B cell (primary cell): ENCODE data around the gene ARL5A.

ENCODE experiments used
- EZH2 ChIP-seq: IDR thresholded peaks from 2 replicates; pipeline ENCODE4 v1.6.1; 2012; ENCODE audit warnings: borderline replicate concordance, low read depth, mild to moderate bottlenecking, moderate library complexity, low read length; ENCODE audit not compliant: insufficient read depth, poor library complexity, severe bottlenecking
- TF ChIP-seq, protein P1 (sequence below): fragments of 200-600 bp; IDR thresholded peaks from one replicate; pipeline ENCODE4 v1.8.0; 2022; ENCODE audit warnings: antibody characterized with exemption, mild to moderate bottlenecking

DNA sequence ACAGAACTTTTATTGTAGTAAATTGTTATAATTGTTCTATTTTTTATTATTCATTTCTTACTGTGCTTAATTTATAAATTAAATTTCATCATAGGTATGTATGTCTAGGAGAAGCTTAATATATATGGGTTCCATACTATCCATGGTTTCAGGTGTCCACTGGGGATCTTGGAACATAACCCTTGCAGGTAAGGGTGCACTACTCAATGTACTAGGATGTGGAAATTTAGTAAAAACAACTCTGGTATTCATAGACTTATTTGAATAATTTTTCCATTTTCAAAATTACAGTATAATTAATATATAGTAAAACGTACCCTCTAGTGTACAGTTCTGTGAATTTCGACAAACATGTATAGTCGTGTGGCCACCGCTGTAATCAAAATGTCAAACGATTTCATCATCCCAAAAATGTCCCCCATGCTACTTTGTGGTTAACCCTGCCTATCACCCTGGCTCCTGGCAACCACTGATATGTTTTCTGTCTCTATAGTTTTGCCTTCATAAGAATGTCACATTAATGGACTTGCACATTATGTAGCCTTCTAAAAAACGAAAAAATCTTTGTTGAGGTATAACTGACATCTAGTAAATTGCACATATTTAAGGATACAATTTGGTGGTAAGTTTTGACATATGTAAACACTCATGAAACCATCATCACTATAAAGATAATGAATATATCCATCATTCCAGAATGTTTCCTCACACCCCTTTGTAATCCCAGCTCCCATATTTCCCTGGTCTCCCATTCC, 45.7 kb downstream of the ARL5A start:
- TF ChIP-seq, protein P1, sequence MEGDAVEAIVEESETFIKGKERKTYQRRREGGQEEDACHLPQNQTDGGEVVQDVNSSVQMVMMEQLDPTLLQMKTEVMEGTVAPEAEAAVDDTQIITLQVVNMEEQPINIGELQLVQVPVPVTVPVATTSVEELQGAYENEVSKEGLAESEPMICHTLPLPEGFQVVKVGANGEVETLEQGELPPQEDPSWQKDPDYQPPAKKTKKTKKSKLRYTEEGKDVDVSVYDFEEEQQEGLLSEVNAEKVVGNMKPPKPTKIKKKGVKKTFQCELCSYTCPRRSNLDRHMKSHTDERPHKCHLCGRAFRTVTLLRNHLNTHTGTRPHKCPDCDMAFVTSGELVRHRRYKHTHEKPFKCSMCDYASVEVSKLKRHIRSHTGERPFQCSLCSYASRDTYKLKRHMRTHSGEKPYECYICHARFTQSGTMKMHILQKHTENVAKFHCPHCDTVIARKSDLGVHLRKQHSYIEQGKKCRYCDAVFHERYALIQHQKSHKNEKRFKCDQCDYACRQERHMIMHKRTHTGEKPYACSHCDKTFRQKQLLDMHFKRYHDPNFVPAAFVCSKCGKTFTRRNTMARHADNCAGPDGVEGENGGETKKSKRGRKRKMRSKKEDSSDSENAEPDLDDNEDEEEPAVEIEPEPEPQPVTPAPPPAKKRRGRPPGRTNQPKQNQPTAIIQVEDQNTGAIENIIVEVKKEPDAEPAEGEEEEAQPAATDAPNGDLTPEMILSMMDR, result no peak
- TF ChIP-seq EZH2, result no peak
